GM18907 (cell line): Measurements from ENCODE around the gene PPP1R12B.
"Not testable (repeated sequence)": the region's sequence is repeated elsewhere in the genome, so short reads cannot be mapped to it uniquely, and the experiment has no call there.

Source experiments
- ATAC-seq: cut with Tn5 transposase; IDR thresholded peaks from one replicate; pipeline ENCODE4 v1.9.1; 2021; ENCODE audit warnings: mild to moderate bottlenecking, moderate library complexity; ENCODE audit not compliant: unreplicated experiment

Gene PPP1R12B

DNA sequence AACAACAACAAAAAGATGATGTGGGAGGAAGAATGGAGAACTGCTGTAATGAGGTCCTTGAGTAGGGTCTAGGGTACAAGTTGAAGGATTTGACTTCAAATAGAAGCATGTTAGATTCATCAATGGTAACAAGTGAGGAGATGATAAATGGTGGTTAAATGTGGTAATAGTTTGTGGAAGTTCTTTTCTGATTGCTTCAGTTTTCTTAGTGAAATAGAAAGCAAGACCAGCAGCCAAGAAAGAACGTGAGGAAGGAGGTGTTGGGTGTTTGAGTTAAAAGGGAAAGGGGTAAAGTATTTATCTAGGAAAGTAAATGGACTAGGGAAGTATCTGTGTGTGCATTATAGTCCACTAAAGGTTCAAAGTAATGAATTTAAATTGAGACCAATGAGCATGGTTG, 177.6 kb downstream of the PPP1R12B start:
- not testable (repeated sequence) for ATAC-seq

DNA sequence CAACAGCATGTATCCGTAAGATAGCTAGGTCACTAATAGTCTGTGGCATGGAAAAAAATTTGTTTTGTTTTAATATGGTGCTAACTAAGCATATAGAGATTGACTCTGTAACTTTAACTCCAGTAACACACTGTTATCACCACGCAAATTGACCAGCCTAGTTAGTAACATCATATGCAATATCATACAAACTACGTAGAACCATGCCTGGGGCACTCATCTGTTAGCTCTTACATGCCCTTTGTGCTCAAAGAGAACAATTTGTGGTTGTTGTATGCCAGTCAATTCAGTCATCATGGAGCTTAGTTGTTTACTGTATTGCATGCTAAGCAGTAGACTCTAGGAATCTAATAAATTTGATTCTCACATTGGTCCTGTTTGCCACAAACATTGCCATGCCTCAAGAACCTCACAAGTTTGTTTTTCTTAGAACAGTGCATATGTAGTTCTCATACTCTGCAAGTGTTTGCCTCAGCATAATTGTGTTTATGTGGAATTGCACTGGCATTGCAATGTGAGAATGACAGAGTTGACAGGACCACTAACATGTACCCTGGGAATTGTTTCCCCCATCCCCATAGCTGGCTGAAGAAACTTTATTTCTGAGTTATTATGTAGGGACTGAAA, 179.7 kb downstream of the PPP1R12B start:
- not testable (repeated sequence) for ATAC-seq

- ATAC-seq = not testable (repeated sequence)
Measured at GRCh38 chr1:202530686-202531085, 182.2 kb downstream of the PPP1R12B start.

- ATAC-seq = no peak
Measured at GRCh38 chr1:202531472-202531811, 182.9 kb downstream of the PPP1R12B start.

- ATAC-seq = not testable (repeated sequence)
Measured at GRCh38 chr1:202531812-202532616, 183.5 kb downstream of the PPP1R12B start.

GRCh38 chr1:202539166-202539574, 190.7 kb downstream of the PPP1R12B start:
- ATAC-seq = not testable (repeated sequence)

- ATAC-seq = not testable (repeated sequence)
Measured at GRCh38 chr1:202539583-202539982, 191.1 kb downstream of the PPP1R12B start.

- ATAC-seq = no peak
Measured at GRCh38 chr1:202540014-202540413, 191.5 kb downstream of the PPP1R12B start.

DNA sequence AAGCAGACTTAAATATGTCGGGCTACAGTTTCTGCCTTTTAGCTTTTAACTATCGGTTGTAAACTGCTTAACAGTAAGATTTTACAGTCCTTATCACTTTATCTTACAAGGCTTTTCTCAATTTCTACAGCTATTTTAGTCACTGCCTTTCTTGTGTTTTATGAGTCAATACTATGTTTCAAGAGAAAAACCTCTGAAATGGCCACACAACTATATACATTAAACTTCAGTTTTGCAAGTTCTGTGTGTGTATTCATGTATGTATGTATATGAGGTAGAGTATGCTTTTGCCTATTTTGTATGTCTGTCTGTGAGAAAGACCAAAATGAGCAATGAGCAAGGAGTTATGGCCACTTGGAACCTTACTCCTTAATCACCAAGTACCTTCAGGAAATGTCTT, 191.9 kb downstream of the PPP1R12B start:
- no peak for ATAC-seq

DNA sequence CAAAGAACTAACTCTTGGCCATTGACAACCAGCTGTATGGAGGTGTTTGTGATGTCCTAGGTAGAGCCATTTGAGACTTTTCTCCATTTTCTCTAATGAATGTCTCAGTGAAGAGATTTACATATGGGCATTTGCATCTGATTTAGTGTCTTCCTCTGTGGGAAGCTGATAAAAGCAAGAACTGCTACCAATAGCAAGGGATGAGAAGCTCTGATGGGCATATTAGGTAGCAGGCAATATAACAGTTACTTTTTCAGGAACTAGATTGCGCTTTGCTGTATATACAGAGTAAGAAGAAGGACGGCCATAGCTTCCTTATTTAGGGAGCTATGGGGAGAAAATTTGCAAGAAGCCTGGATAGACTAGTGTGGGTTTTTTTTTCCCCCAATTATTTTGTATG, 192.4 kb downstream of the PPP1R12B start:
- not testable (repeated sequence) for ATAC-seq

DNA sequence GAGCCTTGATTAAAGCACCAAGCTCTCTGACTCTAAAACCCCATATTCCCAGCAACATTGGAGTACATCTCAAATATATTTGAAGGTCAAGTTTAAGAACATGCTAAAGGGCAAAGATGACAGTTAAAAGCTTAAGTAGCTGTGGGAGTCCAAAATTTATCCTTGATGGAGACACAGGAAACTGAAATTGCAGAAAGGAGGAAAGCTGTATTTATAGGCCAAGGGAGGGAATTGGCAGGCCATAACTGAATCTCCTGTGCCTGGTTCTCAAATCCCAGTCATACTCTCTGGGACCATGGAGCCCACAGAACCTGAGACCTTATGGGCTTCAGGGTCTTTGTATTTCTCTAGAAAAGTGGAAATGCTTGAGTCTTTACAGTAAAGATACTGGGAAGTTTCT, 193.9 kb downstream of the PPP1R12B start:
- not testable (repeated sequence) for ATAC-seq

- ATAC-seq = not testable (repeated sequence)
Measured at GRCh38 chr1:202543537-202543936, 195.0 kb downstream of the PPP1R12B start.

DNA sequence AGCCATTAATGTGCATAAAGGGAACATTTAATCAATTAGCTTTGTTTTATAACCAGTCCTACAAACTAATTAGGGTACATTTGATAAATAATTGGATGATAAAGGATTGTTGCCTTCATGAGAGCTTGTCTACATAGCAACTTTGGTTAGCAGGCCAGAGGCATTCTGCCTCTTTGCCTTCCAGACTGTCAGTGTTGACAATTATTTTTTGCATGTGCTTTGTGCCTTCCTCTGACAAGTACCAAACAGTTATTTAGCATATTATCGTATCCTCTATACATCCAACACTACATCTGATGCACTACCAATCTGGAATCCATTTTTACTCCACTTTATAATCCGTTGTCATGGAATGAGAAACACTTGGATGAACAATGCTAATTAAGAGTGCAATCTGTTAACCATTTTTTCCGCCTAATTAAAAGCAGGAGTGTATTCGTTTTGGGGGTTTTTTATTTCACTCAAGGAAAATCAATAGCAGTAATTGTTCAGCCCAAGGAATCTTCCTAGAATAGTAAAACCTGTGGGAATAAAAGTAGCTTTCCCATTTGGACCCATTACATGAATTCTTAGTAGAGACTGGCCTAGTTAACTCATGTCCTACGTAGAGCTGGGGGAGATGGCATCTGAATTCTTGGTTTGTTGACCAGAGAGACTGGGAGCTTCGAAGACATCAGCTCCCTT, 196.4 kb downstream of the PPP1R12B start:
- ATAC-seq = not testable (repeated sequence)

DNA sequence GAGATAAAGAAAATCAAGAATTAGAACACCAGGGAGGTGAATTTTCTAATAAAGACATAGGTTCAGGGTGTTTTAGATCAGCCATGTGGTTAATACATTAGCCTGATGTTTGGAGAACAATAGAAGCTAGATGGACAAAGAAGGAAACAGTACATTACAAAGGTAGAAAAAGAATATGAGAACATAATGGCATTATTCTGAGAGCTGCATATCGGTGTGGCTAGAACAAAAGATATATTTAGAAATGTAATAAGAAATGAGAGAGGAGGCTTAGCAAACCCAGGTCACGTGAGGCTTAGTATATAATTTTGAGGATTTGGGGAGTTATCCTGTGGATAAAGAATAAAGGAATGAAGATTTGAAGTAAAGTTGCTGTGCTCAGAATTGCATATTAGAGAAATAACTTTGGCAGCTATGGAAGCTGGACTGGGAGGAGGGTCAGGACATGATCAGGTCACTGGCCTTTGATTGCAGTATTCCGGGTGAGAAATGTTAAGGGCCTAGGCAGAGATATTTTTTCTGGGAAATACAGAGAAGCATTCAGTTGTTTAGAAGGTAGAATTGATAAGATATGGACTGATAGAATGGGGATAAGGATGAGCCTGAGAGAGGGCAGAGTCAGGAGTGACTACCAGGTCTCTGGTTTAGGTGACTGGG, 197.3 kb downstream of the PPP1R12B start:
- not testable (repeated sequence) for ATAC-seq

- peak; percentile 37 for ATAC-seq
Measured at GRCh38 chr1:202546377-202546776, 197.9 kb downstream of the PPP1R12B start.

DNA sequence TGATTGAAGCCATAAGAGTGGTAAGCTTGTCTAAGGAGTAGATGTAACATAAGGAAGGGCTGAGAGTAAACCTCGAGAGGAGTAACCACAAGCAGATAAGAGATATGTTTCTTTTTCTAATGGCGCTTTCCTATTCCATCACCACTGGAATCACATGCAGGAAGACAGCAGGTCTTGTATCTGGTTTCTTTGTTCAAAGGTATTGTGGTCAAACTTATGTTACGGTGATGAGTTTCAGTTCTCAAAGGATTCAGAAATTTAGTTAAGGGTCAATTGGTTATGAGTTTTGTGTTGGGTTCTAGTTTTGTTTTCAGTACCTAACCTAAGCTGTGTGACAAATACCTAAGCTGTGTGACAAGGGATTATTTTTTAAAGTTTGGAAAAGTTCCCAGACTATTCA, 198.3 kb downstream of the PPP1R12B start:
- peak; percentile 85 for ATAC-seq

DNA sequence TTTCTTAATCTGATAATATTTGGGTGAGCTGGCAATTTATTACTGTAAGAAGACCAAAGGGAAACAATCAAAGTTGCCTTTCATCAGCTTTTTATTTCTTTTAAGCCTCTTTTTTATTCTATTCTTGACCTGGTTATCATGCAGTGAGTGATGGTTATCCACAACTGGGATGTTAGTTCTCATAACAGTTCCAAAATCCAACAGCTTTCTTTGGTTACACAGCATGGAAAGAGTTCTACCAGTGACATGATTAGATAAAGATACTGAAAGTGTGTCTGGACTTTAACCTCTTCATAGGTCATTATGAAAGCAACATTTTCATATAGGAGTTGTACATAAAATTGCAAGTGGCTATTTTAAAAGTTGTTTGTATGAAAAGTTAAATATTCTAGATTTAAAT, 198.7 kb downstream of the PPP1R12B start:
- peak; percentile 54 for ATAC-seq

GRCh38 chr1:202550088-202550487, 201.6 kb downstream of the PPP1R12B start:
- not testable (repeated sequence) for ATAC-seq

DNA sequence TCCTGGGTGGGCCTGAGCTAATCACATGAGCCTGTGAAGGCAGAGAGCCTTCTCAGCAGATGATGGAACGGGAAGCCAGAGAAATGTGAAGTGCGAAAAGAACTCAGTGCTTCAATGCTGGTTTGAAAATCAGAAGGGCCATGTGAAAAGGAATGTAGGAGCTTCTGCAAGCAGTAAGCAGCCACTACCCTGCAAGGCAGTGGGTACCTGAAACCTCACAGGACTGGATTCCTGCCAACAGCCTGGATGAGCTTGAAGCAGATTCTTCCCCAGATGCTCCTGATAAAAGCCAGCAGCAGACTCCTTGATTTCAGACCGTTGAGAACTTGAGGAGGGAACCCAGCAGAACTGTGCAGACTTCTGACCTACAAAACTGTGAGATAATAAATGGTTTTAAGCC, 203.2 kb downstream of the PPP1R12B start:
- ATAC-seq = no peak

GRCh38 chr1:202552615-202553014, 204.1 kb downstream of the PPP1R12B start:
- not testable (repeated sequence) for ATAC-seq

GRCh38 chr1:202553078-202553477, 204.6 kb downstream of the PPP1R12B start:
- ATAC-seq = not testable (repeated sequence)
